Ishikawa (cell line): ENCODE results near the gene GNPDA2.

Source experiments
- RAD21 ChIP-seq: IDR thresholded peaks from 2 replicates; pipeline ENCODE4 v1.6.1; 2012; ENCODE audit warnings: low read depth
- TF ChIP-seq, protein P1 (sequence below): IDR thresholded peaks from 2 replicates; pipeline ENCODE4 v1.6.1; 2012; ENCODE audit warnings: low read depth, mild to moderate bottlenecking

DNA sequence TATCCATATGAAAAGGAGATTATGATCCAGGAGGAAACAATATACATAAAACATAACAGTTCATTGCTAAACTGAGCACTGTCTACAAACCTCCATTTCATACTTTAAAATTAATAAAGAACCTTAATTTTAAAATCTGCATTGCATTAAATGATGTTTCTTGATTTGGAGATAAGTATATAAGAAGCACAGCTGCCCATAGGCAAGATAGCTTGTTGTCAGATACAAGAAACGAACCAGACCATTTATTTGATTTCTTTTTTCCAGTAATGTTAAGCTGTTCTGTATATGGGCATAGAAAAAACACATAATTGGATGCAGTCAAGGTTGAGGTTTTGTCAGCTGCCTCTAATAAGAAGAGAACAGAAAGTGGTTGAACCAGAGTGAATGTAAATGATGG is 41.7 kb downstream of the GNPDA2 start:
- no peak for TF ChIP-seq RAD21
- TF ChIP-seq, protein P1, sequence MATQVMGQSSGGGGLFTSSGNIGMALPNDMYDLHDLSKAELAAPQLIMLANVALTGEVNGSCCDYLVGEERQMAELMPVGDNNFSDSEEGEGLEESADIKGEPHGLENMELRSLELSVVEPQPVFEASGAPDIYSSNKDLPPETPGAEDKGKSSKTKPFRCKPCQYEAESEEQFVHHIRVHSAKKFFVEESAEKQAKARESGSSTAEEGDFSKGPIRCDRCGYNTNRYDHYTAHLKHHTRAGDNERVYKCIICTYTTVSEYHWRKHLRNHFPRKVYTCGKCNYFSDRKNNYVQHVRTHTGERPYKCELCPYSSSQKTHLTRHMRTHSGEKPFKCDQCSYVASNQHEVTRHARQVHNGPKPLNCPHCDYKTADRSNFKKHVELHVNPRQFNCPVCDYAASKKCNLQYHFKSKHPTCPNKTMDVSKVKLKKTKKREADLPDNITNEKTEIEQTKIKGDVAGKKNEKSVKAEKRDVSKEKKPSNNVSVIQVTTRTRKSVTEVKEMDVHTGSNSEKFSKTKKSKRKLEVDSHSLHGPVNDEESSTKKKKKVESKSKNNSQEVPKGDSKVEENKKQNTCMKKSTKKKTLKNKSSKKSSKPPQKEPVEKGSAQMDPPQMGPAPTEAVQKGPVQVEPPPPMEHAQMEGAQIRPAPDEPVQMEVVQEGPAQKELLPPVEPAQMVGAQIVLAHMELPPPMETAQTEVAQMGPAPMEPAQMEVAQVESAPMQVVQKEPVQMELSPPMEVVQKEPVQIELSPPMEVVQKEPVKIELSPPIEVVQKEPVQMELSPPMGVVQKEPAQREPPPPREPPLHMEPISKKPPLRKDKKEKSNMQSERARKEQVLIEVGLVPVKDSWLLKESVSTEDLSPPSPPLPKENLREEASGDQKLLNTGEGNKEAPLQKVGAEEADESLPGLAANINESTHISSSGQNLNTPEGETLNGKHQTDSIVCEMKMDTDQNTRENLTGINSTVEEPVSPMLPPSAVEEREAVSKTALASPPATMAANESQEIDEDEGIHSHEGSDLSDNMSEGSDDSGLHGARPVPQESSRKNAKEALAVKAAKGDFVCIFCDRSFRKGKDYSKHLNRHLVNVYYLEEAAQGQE, result no peak
